Activated gamma-delta T cell (primary cell): ENCODE measurements around the gene MNS1.
"Not testable (repeated sequence)": the region's sequence is repeated elsewhere in the genome, so short reads cannot be mapped to it uniquely, and the experiment has no call there.

Experiments used
- DNase-seq: peaks from one replicate; lab custom pipeline; 2025; lab: John Stamatoyannopoulos, UW
- total RNA-seq, 2 donors: gene quantifications; one replicate each; lab custom pipeline; 2026; lab: John Stamatoyannopoulos, UW

Gene MNS1, protein sequence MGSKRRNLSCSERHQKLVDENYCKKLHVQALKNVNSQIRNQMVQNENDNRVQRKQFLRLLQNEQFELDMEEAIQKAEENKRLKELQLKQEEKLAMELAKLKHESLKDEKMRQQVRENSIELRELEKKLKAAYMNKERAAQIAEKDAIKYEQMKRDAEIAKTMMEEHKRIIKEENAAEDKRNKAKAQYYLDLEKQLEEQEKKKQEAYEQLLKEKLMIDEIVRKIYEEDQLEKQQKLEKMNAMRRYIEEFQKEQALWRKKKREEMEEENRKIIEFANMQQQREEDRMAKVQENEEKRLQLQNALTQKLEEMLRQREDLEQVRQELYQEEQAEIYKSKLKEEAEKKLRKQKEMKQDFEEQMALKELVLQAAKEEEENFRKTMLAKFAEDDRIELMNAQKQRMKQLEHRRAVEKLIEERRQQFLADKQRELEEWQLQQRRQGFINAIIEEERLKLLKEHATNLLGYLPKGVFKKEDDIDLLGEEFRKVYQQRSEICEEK
- total RNA-seq, result 0.10 to 0.17 reads per million in 2 donors

DNA sequence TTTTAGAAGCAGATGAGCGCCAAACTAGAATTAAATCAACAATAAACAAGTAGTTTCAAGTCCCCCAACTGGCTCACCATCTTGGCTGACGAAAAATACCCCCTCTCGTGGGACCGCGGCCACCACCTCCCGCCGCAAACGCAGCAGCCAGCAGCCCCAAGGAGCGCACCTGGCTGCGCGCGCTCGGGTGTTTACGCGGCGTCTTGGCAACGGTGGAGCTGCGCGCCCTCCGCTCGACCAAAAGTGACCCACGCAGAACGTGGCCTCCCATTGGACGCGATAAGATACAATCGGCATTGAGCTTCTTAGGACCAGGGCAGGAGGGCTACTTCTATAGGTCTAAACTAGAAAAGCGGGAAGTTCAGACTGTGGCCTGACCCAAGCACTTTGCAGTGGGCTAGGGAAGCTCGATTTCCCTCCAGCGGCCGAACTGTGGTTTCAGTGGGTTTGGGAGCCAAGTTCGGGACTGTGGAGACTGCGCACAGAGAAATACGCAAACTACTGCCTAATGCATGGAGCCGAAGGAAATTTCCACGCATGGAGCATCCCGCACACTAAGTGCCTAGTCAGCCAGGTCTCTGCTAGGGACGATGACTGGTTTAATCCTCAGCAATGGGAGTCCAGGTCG lies at the start of gene MNS1:
Gene MNS1, minus strand, starts transcription at position 245 of the 628 bp plus-strand sequence. Its CDS starts 165 bp downstream, at position 80.
- DNase-seq, result peak; percentile 24

DNA sequence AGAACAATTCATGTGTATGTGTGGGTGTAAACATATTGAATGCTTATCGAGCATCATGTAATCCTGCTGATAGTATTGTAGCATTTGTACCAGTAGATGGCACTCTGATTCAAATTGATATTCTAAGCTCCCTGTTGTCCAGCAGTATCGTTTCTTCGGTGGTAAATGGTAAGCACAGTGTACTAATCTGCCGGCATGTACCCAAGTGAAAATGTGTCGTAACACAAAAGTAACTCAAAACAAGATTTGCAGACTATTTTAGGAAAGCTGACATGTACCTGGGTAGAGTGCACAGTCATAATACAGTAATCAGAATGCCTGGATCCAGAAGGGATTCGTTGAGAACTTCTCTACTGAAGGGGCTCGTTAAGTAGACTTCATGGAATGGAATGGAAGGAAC lies 31.7 kb upstream of the MNS1 start:
- no peak for DNase-seq

DNA sequence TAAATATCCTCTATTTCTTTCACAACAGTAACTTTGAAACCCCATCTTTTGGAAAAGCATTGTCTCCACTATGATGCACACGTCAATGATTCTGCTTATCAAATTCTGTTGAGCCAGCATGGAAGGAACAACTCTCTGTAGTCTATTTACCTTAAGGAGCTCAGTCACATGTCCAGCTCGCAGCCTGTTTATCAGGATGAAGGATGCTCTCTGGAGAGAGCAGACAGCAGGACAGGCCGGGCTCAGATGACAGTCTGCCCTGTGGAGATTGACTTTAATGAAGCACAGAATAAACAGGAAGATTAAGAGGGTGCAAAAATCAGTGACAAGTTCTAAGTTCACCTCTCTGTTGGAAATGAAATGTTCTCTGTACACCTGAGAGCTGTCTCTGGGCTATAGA lies 30.6 kb upstream of the MNS1 start:
- DNase-seq, result no peak

DNA sequence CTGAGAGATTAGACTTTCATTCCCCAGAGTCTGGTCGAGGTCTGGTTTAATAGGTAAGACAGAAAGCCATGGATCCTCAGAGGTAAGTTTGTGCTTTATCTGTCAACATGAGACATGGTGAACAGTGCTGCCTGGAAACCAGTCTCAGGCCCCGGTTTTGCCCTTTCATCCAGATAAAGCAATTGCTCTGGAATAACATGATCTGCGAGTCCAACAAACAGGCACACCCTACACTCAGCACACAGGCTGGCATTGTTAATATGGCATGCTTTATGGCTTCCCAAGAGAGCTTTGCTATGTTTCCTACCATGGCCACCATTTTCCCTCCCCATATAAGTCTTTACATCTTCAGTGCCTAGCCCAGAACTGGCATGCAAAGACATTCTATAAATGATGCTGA lies 30.1 kb upstream of the MNS1 start:
- DNase-seq, result no peak

DNA sequence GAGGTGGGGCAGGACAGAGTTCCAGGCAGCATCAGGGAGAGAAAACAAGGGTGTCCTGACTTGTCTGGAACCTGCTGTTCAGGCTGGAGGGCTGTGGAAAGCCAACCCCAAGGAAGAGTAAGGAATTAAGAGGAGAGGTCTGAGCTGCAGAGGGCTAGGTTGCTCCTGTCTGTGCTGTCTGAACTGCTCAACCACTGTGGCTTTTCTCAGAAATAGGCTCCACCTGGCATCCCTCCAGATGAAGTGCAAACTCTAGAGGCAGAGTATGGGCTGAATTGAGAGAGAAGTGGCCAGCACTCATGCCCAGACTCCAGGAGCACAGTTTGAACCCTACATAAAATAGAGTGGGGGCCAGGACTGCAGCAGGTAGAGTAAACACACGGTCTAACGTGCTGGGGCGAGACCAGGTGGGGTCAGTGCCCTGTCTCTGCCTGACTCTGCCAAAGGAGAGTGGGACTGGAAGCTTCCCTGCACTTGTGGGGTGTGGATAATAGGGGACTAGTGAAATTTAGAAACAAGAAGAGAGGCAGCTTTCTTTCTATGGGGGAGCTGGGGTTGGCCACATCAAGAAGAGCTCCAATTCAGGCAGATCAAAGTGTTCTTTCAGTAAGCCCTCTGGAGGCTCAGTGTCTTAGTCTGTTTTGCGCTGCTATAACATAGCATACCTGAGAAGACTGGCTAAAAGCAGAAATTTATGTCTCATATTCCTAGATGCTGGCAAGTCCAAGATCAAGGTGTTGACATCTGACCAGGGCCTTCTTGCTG lies 28.0 kb upstream of the MNS1 start:
- no peak for DNase-seq

DNA sequence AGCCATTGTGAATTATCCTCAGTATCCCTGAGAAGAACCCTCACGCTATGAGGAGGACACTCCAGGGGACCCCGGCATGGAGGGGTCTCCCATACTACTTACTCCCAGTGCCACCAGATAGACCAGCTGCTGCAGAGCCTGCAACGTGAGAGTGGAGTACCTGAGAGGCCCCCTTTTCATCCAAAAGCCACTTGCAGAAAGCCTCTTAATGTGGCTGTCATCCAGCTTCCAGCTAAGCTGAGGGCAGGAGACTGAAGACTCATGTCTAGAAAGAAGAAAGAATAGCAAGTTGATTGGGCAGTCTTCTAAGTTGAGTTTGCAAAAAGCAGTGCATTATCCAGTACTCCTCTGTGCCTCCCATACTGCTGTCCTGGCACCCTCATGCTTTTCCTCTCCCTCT lies 27.3 kb upstream of the MNS1 start:
- no peak for DNase-seq

DNA sequence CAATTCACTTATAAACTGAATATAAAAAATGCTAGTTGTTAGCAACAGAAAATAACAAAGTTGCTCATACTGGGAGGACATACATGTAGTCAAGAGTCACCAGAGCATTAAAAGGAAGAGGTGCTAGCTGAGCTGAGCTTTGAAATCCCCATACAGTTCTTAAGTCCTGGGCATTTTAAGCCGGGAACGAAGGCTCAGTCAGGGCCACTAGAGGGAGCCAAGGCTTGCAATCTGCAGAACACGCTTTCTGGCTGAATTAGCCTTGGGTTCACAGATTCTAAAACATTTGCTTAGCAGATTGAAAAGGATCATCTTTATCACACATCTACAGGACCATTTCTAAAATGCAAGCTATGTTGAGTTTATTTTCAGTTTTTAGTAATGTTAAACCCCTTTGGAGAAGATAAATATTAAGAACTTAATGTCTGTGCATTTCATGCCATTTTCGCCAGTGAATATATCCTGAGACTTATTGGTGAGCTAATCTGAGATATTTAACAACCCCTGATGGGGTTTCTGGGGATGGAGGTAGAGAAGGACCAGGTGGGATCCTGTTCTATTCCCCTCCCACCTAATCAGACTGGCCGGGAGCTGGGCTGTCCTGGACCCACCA lies 26.3 kb upstream of the MNS1 start:
- no peak for DNase-seq

DNA sequence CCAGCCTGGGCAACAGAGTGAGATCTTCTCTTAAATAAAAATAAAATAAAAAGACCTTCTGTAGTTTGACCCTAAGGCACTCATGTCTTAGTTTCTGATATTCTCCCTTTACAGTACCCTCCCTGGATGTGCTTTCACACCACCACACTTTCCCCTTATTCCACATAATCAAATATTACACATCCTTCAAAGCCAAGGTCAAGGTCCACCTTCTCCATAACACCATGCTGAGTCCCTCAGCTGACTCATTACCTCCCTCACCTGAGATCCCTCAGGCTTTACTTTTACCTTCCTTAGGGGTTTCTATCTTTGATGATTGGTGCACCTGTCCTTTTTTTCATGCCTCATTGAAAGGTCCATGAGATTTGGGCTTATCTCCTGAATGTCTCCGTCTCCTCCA lies 25.5 kb upstream of the MNS1 start:
- DNase-seq, result no peak

DNA sequence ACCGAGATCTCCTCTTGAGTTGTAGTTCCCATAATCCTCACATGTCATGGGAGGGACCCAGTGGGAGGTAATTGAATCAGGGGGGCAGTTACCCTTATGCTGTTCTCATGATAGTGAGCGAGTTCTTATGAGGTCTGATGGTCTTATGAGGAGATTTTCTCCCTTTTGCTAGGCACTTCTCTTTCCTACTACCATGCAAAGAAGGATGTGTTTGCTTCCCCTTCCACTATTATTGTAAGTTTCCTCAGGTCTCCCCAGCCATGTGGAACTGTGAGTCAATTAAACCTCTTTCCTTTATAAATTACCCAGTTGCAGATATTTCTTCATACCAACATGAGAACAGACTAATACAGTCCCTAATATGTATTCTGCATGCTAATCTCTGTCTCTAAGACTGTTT lies 21.3 kb upstream of the MNS1 start:
- DNase-seq, result not testable (repeated sequence)

DNA sequence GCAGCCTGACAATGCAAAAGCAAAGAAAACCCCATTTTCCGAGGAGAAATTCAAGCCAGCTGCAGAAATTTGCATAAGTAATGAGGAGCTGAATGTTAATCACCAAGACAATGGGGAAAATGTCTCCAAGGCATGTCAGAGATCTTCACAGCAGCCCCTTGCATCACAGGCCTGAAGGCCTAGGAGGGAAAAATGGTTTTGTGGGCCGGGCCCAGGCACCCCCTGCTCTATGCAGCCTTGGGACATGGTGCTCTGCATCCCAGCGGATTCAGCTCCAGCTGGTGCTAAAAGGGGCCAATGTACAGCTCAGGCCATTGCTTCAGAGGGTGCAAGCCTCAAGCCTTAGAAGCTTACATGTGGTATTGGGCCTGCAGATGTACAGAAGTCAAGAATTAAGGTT lies 20.5 kb upstream of the MNS1 start:
- DNase-seq, result not testable (repeated sequence)

DNA sequence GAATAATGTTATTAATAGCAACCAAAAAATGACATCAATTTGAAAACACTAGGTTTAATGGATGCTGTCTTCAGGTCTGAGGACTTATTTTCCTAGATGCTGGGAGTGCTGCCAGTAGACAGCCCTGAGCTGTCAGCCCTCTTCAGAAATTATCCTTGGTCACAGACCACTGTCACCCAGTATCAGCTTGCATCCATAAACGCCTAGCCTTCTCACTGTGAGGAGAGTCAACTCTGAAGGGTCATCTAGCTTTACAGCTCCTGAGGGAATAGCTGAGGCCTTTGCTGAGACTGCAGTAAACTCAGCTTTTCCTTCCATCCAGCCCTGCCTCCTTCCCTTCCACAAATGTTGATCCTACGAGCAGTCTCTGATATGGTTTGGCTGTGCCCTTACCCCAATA lies 19.4 kb upstream of the MNS1 start:
- no peak for DNase-seq

DNA sequence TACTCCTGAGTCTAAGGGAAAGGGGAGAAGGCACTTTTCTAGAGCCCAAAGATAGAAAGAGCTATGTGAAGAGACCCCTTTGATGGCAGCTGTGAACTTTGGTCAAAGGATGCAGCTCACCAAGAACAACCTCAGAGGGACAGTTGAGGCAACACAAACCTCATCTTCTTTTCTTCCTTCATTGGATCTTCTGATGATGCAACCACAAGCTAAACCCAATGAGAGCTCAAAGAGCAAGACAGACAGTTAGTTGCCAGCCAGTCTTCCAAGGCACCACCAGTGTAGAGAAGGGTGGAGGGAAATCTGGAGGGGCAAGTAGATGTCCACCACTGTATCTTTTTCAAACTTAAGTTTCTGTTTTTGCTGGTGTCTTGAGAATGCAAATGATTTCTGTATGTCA lies 10.4 kb upstream of the MNS1 start:
- no peak for DNase-seq

DNA sequence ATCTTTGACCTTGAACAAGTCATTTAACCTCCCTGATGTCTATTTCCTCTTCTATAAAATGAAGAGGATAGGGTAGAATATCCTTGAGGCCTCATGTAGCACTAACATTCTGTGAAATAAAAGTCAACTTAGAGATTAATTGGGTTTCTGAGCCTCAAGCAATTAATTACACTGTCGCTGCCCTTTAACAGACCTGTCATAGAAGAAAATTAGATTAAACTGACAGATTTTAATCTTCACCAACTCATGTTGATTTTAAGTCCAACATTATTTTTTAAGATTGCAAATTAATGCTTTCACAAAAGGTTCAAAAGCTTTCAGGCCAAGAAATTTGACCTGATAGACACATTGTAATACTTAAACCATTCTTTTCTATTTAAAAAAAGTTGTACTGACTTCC lies 8.1 kb upstream of the MNS1 start:
- DNase-seq, result no peak

DNA sequence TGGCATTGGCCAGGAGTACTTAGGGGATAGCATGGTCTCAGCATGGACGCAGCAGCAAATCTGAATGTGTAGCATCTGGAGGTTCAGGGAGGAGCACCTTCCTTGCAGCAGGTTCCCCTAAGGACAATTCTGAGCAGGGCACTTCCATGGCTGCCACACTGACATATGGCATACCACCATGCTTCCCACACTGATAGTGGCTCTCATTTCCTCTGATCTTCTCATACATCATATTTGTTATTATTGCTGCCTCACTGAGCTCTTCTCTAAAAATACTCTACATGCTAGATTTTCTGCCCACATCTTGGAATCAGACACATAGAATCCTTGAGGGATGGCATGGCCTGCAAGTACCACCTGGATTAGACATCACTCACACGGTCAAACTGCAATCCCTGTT lies 7.3 kb upstream of the MNS1 start:
- DNase-seq, result no peak

DNA sequence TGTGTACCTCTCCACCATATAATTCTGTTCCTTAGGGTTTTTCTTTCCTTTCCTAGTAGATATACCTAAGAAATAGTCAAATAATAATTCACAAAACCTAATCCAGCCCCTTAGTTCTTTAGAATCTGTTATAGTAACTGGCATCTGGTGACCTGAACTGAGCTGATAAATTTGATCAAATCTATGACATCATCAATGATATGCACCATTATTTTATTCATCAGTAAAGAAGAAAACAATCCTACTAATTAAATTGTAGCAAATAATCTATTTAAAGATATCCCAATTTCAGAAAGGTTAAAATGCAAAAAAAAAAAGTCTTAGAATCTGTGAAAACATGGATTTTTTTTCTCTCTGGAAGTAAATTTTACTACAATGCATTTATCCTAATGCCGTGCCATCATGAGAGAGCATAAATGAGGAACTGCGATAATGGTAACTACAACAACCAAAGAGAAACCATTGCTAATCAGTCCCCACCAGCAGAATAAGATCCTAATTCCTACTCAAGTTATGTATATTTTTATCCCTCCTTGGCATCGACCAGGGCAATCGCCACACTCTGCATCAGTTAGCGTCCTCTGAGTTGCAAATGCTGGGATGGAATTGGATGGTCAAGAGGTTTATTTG lies 6.6 kb upstream of the MNS1 start:
- no peak for DNase-seq

DNA sequence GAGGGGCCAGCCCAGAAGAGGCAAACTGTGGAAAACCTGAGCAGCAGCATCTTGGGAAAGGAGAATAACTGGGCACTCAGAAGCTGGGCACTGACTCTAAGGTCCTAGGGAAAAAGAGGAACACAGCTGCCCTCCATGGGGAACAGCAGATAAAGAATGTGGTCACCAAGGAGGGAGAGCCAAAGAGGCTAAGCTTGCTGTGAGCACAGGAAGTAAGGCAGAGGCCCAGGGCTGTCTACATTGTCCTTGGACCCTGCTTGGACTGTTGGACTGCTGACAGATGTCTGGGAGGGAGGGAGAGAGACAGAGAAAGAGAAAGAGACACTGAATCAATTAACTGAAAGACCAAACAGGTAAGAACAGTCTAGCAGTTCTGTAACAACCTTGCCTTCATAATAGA lies 4.5 kb upstream of the MNS1 start:
- no peak for DNase-seq

DNA sequence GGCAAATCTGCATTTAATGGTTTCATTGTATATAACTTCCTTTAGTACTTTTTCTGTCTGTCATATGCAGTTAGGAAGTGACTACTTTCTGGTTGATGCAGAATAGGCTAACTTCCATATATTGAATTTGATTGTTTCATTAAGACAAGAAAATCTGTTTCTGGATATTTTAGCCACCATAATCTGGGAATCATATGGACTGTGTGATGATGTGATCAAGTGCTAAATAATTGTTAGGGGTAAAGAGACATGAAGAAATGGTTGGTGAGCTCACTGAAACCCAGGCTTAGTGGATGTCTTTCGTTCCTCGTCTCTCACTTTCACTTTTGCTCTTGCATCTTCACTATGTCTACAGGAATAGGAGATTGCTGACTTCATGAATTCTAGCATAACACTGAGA lies 3.5 kb upstream of the MNS1 start:
- no peak for DNase-seq

DNA sequence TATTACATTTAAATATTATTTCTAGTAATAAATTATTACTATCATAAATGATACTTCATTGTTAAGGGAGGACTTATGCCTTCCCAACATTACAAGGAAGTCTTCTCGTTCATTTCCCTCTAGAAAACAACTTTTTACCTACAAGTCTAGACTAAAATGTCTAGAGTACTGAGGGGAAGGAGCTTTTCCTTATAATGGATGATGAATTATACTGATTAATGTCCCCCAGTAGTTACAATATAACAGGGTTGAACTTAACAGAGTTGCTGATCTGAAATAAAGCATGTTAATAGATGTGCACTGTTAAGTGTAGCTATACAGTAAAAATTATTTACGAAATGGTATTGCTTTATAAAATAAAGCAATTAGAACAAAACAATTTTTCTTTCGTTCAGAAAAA lies 2.7 kb upstream of the MNS1 start:
- no peak for DNase-seq

DNA sequence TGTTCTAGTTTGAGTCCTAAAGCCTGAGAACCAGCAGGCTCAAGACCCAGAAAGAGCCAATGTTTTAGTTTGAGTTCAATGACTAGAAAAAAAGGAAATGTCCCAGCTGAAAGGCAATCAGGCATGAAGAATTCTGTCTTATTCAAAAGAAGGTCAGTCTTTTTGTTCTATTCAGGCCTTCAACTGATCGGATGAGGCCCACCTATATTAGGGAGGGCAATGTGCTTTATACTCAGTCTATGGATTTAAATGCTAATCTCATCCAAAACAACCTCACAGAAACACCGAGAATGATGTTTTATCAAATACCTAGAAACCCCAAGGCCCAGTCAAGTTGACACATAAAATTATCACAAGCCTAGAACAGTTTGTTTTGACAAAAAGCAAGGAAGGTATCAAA lies 4.0 kb downstream of the MNS1 start:
- DNase-seq, result no peak

DNA sequence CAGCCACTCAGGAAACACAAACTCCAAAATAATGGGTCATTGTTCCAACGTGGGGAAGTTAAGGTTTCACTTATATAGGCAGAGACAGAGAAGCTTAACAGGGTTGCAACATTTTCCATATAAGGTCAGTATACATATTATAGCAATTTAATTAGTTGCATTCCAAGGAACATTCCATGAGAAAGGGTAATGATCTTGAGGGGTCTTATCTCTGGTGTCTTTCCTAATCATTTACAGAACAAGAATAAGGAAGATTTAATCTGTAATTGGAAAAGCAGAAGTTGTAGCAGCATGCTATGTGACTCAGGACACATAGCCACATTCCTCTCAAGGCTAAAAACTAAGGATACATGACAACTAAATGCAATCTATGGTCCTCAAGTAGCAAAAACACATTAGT lies 4.9 kb downstream of the MNS1 start:
- DNase-seq, result no peak

DNA sequence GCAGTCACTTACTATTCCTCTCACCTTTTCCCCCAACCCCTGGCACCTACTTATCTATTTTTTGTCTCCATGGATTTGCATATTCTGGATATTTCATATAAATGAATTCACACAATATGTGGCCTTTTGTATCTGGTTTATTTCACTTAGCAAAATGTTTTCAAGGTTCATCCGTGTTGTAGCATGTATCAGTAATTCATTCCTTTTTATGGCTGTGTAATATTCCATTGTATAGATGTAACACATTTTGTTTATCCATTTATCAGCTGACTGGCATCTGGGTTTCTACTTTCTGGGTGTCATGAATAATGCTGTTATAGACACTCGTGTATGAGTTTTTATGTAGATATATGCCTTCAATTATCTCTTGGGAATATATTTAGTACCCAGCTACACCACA lies 5.8 kb downstream of the MNS1 start:
- no peak for DNase-seq

DNA sequence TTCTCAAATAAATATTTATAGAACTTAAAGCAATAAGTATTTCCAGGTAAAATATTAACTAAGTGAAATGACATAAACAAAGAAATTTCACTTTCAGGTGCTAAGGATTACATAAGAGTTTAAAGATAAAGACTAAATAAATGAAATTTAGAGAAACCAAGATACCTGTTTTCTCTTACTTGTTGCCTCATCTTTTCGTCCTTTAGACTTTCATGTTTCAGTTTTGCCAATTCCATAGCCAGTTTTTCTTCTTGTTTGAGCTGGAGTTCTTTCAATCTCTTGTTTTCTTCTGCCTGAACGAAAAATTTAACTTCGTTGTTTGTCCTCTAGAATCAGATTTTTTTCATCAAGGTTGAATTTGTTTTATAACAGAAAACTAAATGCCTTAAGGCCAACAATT lies 8.7 kb downstream of the MNS1 start:
- DNase-seq, result no peak
